PC-3 (cell line): ENCODE measurements around the gene PCCA. TPM values are rescaled to one million over a fixed set of nuclear protein-coding genes. Genes with fewer than 3 reads are reported as not detected.

ENCODE experiments used
- ATAC-seq: fragments of 200-7000 bp; cut with Tn5 transposase; 2 replicates; pipeline ENCODE4 v1.9.1; 2020; ENCODE audit warnings: mild to moderate bottlenecking, moderate library complexity
- BruUV-seq: library from RNA; stranded (reverse); fragments of 400-500 nt; replicated peaks from 2 replicates; lab custom pipeline; 2021; lab: Mats Ljungman, UMichigan
- CTCF ChIA-PET: fragments of 300-600 bp; sonication (Branson Sonifier 250); formaldehyde crosslinking; loops from one replicate; lab custom pipeline; 2022; ENCODE audit warnings: antibody characterized with exemption; lab: Charles Lee
- POLR2A ChIA-PET: fragments of 300-600 bp; sonication (Branson Sonifier 250); formaldehyde crosslinking; loops from one replicate; lab custom pipeline; 2022; ENCODE audit warnings: antibody characterized with exemption; ENCODE audit not compliant: unreplicated experiment; lab: Charles Lee
- DNase-seq: peaks from one replicate; pipeline ENCODE4 v3.0.0-alpha.2; 2015
- H2AFZ ChIP-seq: fragments of 300-600 bp; sonication (generic); 2 replicates; pipeline ENCODE4 v1.6.0; 2016; ENCODE audit warnings: antibody characterized with exemption, low read length
- H3F3A ChIP-seq: fragments of 300-600 bp; sonication (generic); one replicate; pipeline ENCODE4 v1.6.0; 2017; ENCODE audit warnings: antibody characterized with exemption, low read length, control low read depth, mild to moderate bottlenecking; ENCODE audit not compliant: unreplicated experiment
- H3K27ac ChIP-seq: fragments of 300-600 bp; sonication (generic); 2 replicates; pipeline ENCODE4 v1.5.1; 2016; ENCODE audit warnings: mild to moderate bottlenecking, low read length
- H3K27me3 ChIP-seq: fragments of 300-600 bp; sonication (generic); 2 replicates; pipeline ENCODE4 v1.6.1; 2016; ENCODE audit warnings: low read length, mixed read lengths
- H3K36me3 ChIP-seq: fragments of 300-600 bp; sonication (generic); 2 replicates; pipeline ENCODE4 v1.6.1; 2016; ENCODE audit warnings: low read depth, mixed run types, low read length, mixed read lengths
- H3K4me1 ChIP-seq: fragments of 300-600 bp; sonication (generic); 2 replicates; pipeline ENCODE4 v1.5.1; 2016; ENCODE audit warnings: low read length; ENCODE audit not compliant: insufficient read depth
- H3K4me2 ChIP-seq: fragments of 300-600 bp; sonication (generic); 2 replicates; pipeline ENCODE4 v1.6.0; 2016; ENCODE audit warnings: low read length
- H3K4me3 ChIP-seq: fragments of 300-600 bp; sonication (generic); 2 replicates; pipeline ENCODE4 v1.5.1; 2016; ENCODE audit warnings: mild to moderate bottlenecking, low read length, mixed read lengths
- H3K79me2 ChIP-seq: fragments of 300-600 bp; sonication (generic); 2 replicates; pipeline ENCODE4 v1.6.1; 2017; ENCODE audit warnings: low read length, mixed read lengths
- H3K9ac ChIP-seq: fragments of 300-600 bp; sonication (generic); 2 replicates; pipeline ENCODE4 v1.6.0; 2016; ENCODE audit warnings: mild to moderate bottlenecking, low read length
- H3K9me2 ChIP-seq: fragments of 300-600 bp; sonication (generic); replicated peaks from 2 replicates; pipeline ENCODE4 v1.6.1; 2016; ENCODE audit warnings: mixed run types, low read length, mixed read lengths
- H3K9me3 ChIP-seq: fragments of 300-600 bp; sonication (generic); 2 replicates; pipeline ENCODE4 v1.6.1; 2016; ENCODE audit warnings: low read length, mixed read lengths
- H4K20me1 ChIP-seq: fragments of 300-600 bp; sonication (generic); 2 replicates; pipeline ENCODE4 v1.6.1; 2016; ENCODE audit warnings: low read length, mixed read lengths
- EZH2 ChIP-seq: fragments of 300-600 bp; sonication (generic); IDR thresholded peaks from one replicate; pipeline ENCODE4 v1.6.1; 2017; ENCODE audit warnings: antibody characterized with exemption, mild to moderate bottlenecking, low read length; ENCODE audit not compliant: unreplicated experiment
- EZH2phosphoT487 ChIP-seq: fragments of 300-600 bp; sonication (generic); IDR thresholded peaks from 2 replicates; pipeline ENCODE4 v1.6.1; 2018; ENCODE audit warnings: mild to moderate bottlenecking, antibody characterized with exemption, low read length, borderline replicate concordance
- intact Hi-C: fragments of 100-400 bp; cut with micrococcal nuclease; formaldehyde crosslinking; loops from 2 replicates; pipeline ENCODE4 v1.9.0; 2023
- total RNA-seq: library from RNA; depleted of rRNA; stranded (reverse); fragments of >200 nt; gene quantifications from 2 replicates; pipeline ENCODE4 v1.2.3, GENCODE V29; 2014
- TF ChIP-seq, protein P1 (sequence below): fragments of 300-600 bp; sonication (generic); conservative IDR thresholded peaks from 2 replicates; pipeline ENCODE4 v1.5.1; 2017; ENCODE audit warnings: antibody characterized with exemption, low read depth, mild to moderate bottlenecking, low read length

The PCCA gene
- total RNA-seq, 1 experiment from 2014 or later, result 10.5 TPM

DNA sequence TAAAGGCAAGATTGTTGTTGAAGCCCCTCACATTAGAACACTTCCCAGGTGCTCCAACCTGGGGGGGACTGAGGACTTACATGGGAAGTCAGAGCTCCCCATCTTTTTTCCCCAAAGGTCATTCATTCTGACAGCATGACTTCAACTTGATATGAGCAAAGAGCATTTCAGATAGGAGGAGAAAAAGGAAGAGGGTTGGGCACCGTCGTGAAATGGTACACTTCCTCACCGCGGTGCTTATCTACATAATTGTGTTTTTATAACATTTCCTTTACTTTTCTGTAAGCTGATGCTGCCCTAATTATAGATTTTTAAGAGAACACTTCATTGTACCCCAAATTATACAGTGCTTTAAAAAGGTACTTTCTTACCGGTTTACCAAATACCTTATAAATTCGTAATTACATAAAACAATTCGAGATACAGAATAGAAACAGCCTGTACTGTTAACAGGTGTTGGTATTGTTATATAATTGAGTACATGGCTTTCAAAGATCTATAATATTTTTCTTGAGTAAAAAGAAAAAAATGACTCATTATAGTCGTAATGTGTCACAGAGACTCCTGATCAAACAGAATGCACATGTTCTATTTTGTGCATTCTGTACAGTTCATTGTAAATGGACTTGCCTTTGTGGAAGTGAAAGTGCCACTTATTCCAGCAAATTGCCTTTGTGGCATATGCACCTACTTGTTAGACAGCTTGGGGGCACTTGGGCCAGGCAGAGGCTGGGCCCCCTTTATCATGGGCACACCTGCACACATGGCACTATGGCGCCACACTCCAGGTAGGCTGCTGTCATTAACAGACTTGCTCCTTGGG is 417.9 kb downstream of the PCCA start:
- Histone ChIP-seq H3K4me1 (no peaks in the 10 kb centered on the region), H3K36me3 (no peaks in the 10 kb centered on the region), H3K79me2 (no peaks in the 10 kb centered on the region), H3F3A (no peaks in the 10 kb centered on the region), H3K9me3 (no peaks in the 10 kb centered on the region), H3K4me2 (no peak overlapping the region), H3K27me3 (no peaks in the 10 kb centered on the region), H2AFZ (no peak overlapping the region), H3K27ac (no peak overlapping the region), H3K9me2 (no peaks in the 10 kb centered on the region), H4K20me1 (no peaks in the 10 kb centered on the region), H3K9ac (no peak overlapping the region), H3K4me3 (no peak overlapping the region)
- ATAC-seq (no peak), DNase-seq (no peak)
- POLR2A ChIA-PET, result no interaction called here
- intact Hi-C loops, result loop anchor here (2.0 kb wide), 1 partner anchor 144 kb away; no protein-coding TSS in a partner anchor
- CTCF ChIA-PET, result no interaction called here
- TF ChIP-seq EZH2, result no peak
- no peak for TF ChIP-seq EZH2phosphoT487
- TF ChIP-seq, protein P1, sequence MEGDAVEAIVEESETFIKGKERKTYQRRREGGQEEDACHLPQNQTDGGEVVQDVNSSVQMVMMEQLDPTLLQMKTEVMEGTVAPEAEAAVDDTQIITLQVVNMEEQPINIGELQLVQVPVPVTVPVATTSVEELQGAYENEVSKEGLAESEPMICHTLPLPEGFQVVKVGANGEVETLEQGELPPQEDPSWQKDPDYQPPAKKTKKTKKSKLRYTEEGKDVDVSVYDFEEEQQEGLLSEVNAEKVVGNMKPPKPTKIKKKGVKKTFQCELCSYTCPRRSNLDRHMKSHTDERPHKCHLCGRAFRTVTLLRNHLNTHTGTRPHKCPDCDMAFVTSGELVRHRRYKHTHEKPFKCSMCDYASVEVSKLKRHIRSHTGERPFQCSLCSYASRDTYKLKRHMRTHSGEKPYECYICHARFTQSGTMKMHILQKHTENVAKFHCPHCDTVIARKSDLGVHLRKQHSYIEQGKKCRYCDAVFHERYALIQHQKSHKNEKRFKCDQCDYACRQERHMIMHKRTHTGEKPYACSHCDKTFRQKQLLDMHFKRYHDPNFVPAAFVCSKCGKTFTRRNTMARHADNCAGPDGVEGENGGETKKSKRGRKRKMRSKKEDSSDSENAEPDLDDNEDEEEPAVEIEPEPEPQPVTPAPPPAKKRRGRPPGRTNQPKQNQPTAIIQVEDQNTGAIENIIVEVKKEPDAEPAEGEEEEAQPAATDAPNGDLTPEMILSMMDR, result no peak
- no TSS peak for BruUV-seq

DNA sequence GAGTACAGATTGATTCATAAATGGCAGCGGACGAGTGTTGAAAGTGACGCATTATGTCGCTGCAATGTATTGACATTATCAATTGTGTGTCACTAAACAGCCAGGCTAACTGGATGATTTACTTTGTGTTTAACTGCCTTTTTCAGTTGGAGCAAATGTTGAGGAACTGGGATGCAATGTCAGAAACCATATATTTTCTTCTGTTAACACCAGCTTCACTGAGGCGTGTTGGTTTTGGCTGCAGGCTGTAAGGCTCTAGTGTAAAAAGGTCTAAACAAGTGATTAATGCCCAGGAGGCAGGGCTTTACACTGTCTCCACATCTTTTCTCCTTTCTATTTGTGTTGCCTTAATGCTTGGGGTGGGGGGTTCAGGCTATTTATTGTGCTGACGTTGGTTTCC is 419.6 kb downstream of the PCCA start:
- CTCF ChIA-PET, result no interaction called here
- Histone ChIP-seq H3K9ac (no peak overlapping the region), H3K4me2 (no peak overlapping the region), H3K79me2 (no peaks in the 10 kb centered on the region), H3K27ac (no peak overlapping the region), H4K20me1 (no peaks in the 10 kb centered on the region), H3K4me1 (no peaks in the 10 kb centered on the region), H3K9me2 (no peaks in the 10 kb centered on the region), H3K9me3 (no peaks in the 10 kb centered on the region), H3K36me3 (no peaks in the 10 kb centered on the region), H3K27me3 (no peaks in the 10 kb centered on the region), H3K4me3 (no peak overlapping the region), H2AFZ (no peak overlapping the region), H3F3A (no peaks in the 10 kb centered on the region)
- intact Hi-C loops, result no loop called here
- ATAC-seq (no peak), DNase-seq (no peak)
- BruUV-seq, result no TSS peak
- POLR2A ChIA-PET, result no interaction called here
- TF ChIP-seq EZH2phosphoT487 (no peak), EZH2 (no peak)
- TF ChIP-seq, protein P1, result no peak

DNA sequence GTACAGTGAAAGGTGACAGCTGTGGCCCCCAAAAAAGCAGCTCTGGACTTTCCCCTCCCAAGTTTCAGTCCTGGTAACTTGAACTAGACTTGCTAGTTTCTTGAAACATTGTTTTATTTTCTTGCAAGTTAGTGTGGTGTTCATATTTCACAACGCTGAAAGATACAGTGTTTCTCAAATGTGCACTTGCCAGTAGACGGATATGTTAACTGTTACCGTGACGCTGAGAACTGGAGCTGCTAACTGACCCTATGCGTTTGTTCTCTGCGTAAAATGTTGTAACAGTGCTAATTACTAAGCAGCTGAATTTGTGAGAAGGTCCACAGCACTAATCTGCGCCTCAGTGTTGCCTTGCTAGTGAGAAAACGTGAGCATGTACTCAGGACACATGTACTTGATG is 420.1 kb downstream of the PCCA start:
- Histone ChIP-seq H3F3A (no peaks in the 10 kb centered on the region), H3K9me3 (no peaks in the 10 kb centered on the region), H4K20me1 (no peaks in the 10 kb centered on the region), H3K9ac (no peak overlapping the region), H3K27ac (no peak overlapping the region), H3K9me2 (no peaks in the 10 kb centered on the region), H2AFZ (no peak overlapping the region), H3K36me3 (no peaks in the 10 kb centered on the region), H3K79me2 (no peaks in the 10 kb centered on the region), H3K27me3 (no peaks in the 10 kb centered on the region), H3K4me1 (no peaks in the 10 kb centered on the region), H3K4me2 (no peak overlapping the region), H3K4me3 (no peak overlapping the region)
- CTCF ChIA-PET, result no interaction called here
- intact Hi-C loops, result no loop called here
- TF ChIP-seq EZH2 (no peak), EZH2phosphoT487 (no peak)
- TF ChIP-seq, protein P1, result no peak
- BruUV-seq, result no TSS peak
- POLR2A ChIA-PET, result no interaction called here
- ATAC-seq, result no peak
- no peak for DNase-seq
